Thyroid gland (tissue), 4 donors: ENCODE results near the gene ZNF385B. TPM values are rescaled to one million over a fixed set of nuclear protein-coding genes. Genes with fewer than 3 reads are reported as not detected.

ENCODE experiments used
- DNase-seq, 2 donors: peaks; one replicate each; pipeline ENCODE4 v3.0.0-alpha.2; 2019
- H3K27ac ChIP-seq, 3 donors: fragments of 200-600 bp; sonication (generic); 1 replicate in 2 of 3; 2 replicates in 1 of 3; pipeline ENCODE4 v1.5.1; 2016 to 2019; ENCODE audit warnings: mild to moderate bottlenecking in 1 of 3, moderate library complexity in 1 of 3
- H3K27me3 ChIP-seq: fragments of 200-600 bp; sonication (generic); one replicate; pipeline ENCODE4 v1.5.1; 2019
- H3K36me3 ChIP-seq, 2 donors: fragments of 200-600 bp; sonication (generic); one replicate each; pipeline ENCODE4 v1.5.1; 2016 to 2019
- H3K4me1 ChIP-seq, 2 donors: fragments of 200-600 bp; sonication (generic); one replicate each; pipeline ENCODE4 v1.5.1; 2017 to 2019
- H3K4me3 ChIP-seq, 3 donors: fragments of 200-600 bp; sonication (generic); replicated peaks in 1 of 3; 1 replicate in 2 of 3; 2 replicates in 1 of 3; pipeline ENCODE4 v1.5.1; 2016; ENCODE audit warnings: mild to moderate bottlenecking in 1 of 3
- H3K9me3 ChIP-seq: fragments of 200-600 bp; sonication (generic); one replicate; pipeline ENCODE4 v1.5.1; 2017
- POLR2A ChIP-seq, 2 donors: fragments of 450-650 bp; IDR thresholded peaks; one replicate each; pipeline ENCODE4 v1.6.1; 2017; ENCODE audit warnings: antibody characterized with exemption in 2 of 2, mild to moderate bottlenecking in 2 of 2, moderate library complexity in 1 of 2
- WGBS, 2 donors: methylation state at CpG; one replicate each; pipeline ENCODE4 v1.1.5; 2017; 5-methylcytosine and 5-hydroxymethylcytosine counted together
- intact Hi-C: fragments of 100-400 bp; cut with DNase I; formaldehyde crosslinking; loops from one replicate; pipeline ENCODE4 v1.15.1; 2023
- total RNA-seq, 4 donors: library from RNA; depleted of rRNA; stranded (reverse); fragments of >200 nt; gene quantifications; one replicate each; pipeline ENCODE4 v1.2.3, GENCODE V29; 2016
- TF ChIP-seq, protein P1 (sequence below), 6 experiments: fragments of 200-600 bp in 3 of 6; fragments of 450-650 bp in 3 of 6; sonication (generic) in 3 of 6; IDR thresholded peaks; one replicate each; pipeline ENCODE4 v1.5.1; 2016 to 2019; ENCODE audit warnings: antibody characterized with exemption in 6 of 6, mild to moderate bottlenecking in 2 of 6, inconsistent platforms in 1 of 6, moderate library complexity in 1 of 6

ZNF385B gene
- total RNA-seq, 4 donors from 2014 or later, result 1.3 to 2.8 (median 1.8) TPM

- no peak for TF ChIP-seq POLR2A (IDR thresholded peaks at IDR 0.05)
- TF ChIP-seq, protein P1, sequence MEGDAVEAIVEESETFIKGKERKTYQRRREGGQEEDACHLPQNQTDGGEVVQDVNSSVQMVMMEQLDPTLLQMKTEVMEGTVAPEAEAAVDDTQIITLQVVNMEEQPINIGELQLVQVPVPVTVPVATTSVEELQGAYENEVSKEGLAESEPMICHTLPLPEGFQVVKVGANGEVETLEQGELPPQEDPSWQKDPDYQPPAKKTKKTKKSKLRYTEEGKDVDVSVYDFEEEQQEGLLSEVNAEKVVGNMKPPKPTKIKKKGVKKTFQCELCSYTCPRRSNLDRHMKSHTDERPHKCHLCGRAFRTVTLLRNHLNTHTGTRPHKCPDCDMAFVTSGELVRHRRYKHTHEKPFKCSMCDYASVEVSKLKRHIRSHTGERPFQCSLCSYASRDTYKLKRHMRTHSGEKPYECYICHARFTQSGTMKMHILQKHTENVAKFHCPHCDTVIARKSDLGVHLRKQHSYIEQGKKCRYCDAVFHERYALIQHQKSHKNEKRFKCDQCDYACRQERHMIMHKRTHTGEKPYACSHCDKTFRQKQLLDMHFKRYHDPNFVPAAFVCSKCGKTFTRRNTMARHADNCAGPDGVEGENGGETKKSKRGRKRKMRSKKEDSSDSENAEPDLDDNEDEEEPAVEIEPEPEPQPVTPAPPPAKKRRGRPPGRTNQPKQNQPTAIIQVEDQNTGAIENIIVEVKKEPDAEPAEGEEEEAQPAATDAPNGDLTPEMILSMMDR (IDR thresholded peaks at IDR 0.05), result no peak
- no peak for DNase-seq
- 80 to 81% methylated on average over 2 of the region's 2 CpGs for WGBS, 2 donors
- intact Hi-C loops, result no loop called here
- Histone ChIP-seq H3K36me3 (no peaks in the 10 kb centered on the region), H3K9me3 (no peaks in the 10 kb centered on the region), H3K27me3 (no peaks in the 10 kb centered on the region), H3K4me1 (peaks cover 0 to 3% of the 10 kb centered on the region in 2 donors), H3K4me3 (no peak overlapping the region), H3K27ac (no peak overlapping the region)
These were observed 283.1 kb downstream of the ZNF385B start for GRCh38 chr2:179578171-179578916.

- no peaks in the 10 kb centered on the region for H3K27me3 ChIP-seq
- no peak overlapping the region for H3K4me3 ChIP-seq
- no peaks in the 10 kb centered on the region for H3K9me3 ChIP-seq
- no peak for DNase-seq
- intact Hi-C loops, result no loop called here
- H3K36me3 ChIP-seq, result no peaks in the 10 kb centered on the region
- TF ChIP-seq POLR2A (IDR thresholded peaks at IDR 0.05), result no peak
- TF ChIP-seq, protein P1 (IDR thresholded peaks at IDR 0.05), result no peak
- H3K27ac ChIP-seq, result no peak overlapping the region
- WGBS, 2 donors, result 78 to 83% methylated on average over 3 of the region's 3 CpGs
- H3K4me1 ChIP-seq, result peaks cover 7 to 14% of the 10 kb centered on the region in 2 donors
These were observed 287.3 kb downstream of the ZNF385B start for GRCh38 chr2:179574061-179574519.

- no peaks in the 10 kb centered on the region for H3K9me3 ChIP-seq
- DNase-seq, result no peak
- H3K4me1 ChIP-seq, result peaks cover 7 to 14% of the 10 kb centered on the region in 2 donors
- no peaks in the 10 kb centered on the region for H3K36me3 ChIP-seq
- TF ChIP-seq POLR2A (IDR thresholded peaks at IDR 0.05), result no peak
- TF ChIP-seq, protein P1 (IDR thresholded peaks at IDR 0.05), result no peak
- intact Hi-C loops, result no loop called here
- H3K4me3 ChIP-seq, result no peak overlapping the region
- H3K27me3 ChIP-seq, result no peaks in the 10 kb centered on the region
- H3K27ac ChIP-seq, result no peak overlapping the region
- 90 to 98% methylated on average over 2 of the region's 2 CpGs for WGBS, 2 donors
These were observed 288.9 kb downstream of the ZNF385B start for GRCh38 chr2:179572544-179572943.

- peak in 1 of 2 donors; percentile 2 for DNase-seq
- Histone ChIP-seq H3K9me3 (no peaks in the 10 kb centered on the region), H3K4me3 (no peak overlapping the region), H3K27me3 (no peaks in the 10 kb centered on the region), H3K4me1 (peaks cover 7 to 14% of the 10 kb centered on the region in 2 donors), H3K27ac (peak overlapping the region in 2 of 3 donors; percentile 9 to 34), H3K36me3 (no peaks in the 10 kb centered on the region)
- TF ChIP-seq, protein P1 (IDR thresholded peaks at IDR 0.05), result no peak
- no peak for TF ChIP-seq POLR2A (IDR thresholded peaks at IDR 0.05)
- WGBS, 2 donors, result 84 to 91% methylated on average over 4 of the region's 4 CpGs
- intact Hi-C loops, result no loop called here
These were observed 289.7 kb downstream of the ZNF385B start for GRCh38 chr2:179571721-179572120.

GRCh38 chr2:179571252-179571651 is 290.2 kb downstream of the ZNF385B start:
- WGBS, 2 donors, result 35 to 45% methylated on average over 1 of the region's 1 CpG
- peak; percentile 33 to 56 for DNase-seq
- peaks cover 7 to 14% of the 10 kb centered on the region in 2 donors for H3K4me1 ChIP-seq
- H3K27me3 ChIP-seq, result no peaks in the 10 kb centered on the region
- H3K4me3 ChIP-seq, result no peak overlapping the region
- TF ChIP-seq, protein P1 (IDR thresholded peaks at IDR 0.05), result no peak
- H3K9me3 ChIP-seq, result no peaks in the 10 kb centered on the region
- no peaks in the 10 kb centered on the region for H3K36me3 ChIP-seq
- intact Hi-C loops, result no loop called here
- peak overlapping the region in 1 of 3 donors; percentile 34 for H3K27ac ChIP-seq
